ENCODE measurements around the gene POLR1A. TPM values are rescaled to one million over a fixed set of nuclear protein-coding genes. Genes with fewer than 3 reads are reported as not detected.

The POLR1A gene
- total RNA-seq, 1 donor from 2014 or later: 43.2 TPM

GRCh38 chr2:86032861-86033595 lies 72.7 kb downstream of the POLR1A start:
- Mint-ChIP-seq H3K4me3 (ENCODE audit: unreplicated experiment) (no peak overlapping the region), H3K4me1 (ENCODE audit: unreplicated experiment) (peaks cover 37% of the 10 kb centered on the region), H3K27me3 (ENCODE audit: unreplicated experiment) (no peaks in the 10 kb centered on the region), H3K36me3 (ENCODE audit: unreplicated experiment) (peaks cover 49% of the 10 kb centered on the region), H3K27ac (ENCODE audit: unreplicated experiment) (no peak overlapping the region), H3K9me3 (ENCODE audit: unreplicated experiment) (no peaks in the 10 kb centered on the region)
- TF ChIP-seq CTCF (IDR thresholded peaks at IDR 0.05): no peak
- DNase-seq (ENCODE audit: extremely low spot score, unreplicated experiment): no peak

- peaks cover 61% of the 10 kb centered on the region for H3K36me3 Mint-ChIP-seq (ENCODE audit: unreplicated experiment)
- TF ChIP-seq CTCF (IDR thresholded peaks at IDR 0.05): no peak
- H3K4me3 Mint-ChIP-seq (ENCODE audit: unreplicated experiment): no peak overlapping the region
- H3K9me3 Mint-ChIP-seq (ENCODE audit: unreplicated experiment): no peaks in the 10 kb centered on the region
- no peak overlapping the region for H3K27ac Mint-ChIP-seq (ENCODE audit: unreplicated experiment)
- no peak for DNase-seq (ENCODE audit: extremely low spot score, unreplicated experiment)
- no peaks in the 10 kb centered on the region for H3K27me3 Mint-ChIP-seq (ENCODE audit: unreplicated experiment)
- H3K4me1 Mint-ChIP-seq (ENCODE audit: unreplicated experiment): peaks cover 22% of the 10 kb centered on the region
Measured at GRCh38 chr2:86031606-86032005, 74.1 kb downstream of the POLR1A start.

GRCh38 chr2:86031151-86031550 lies 74.5 kb downstream of the POLR1A start:
- TF ChIP-seq CTCF (IDR thresholded peaks at IDR 0.05): no peak
- Mint-ChIP-seq H3K27me3 (ENCODE audit: unreplicated experiment) (no peaks in the 10 kb centered on the region), H3K9me3 (ENCODE audit: unreplicated experiment) (no peaks in the 10 kb centered on the region), H3K27ac (ENCODE audit: unreplicated experiment) (no peak overlapping the region), H3K4me3 (ENCODE audit: unreplicated experiment) (no peak overlapping the region), H3K36me3 (ENCODE audit: unreplicated experiment) (peaks cover 62% of the 10 kb centered on the region), H3K4me1 (ENCODE audit: unreplicated experiment) (peaks cover 18% of the 10 kb centered on the region)
- DNase-seq (ENCODE audit: extremely low spot score, unreplicated experiment): no peak

GRCh38 chr2:86029873-86030272 lies 75.8 kb downstream of the POLR1A start:
- no peak overlapping the region for H3K27ac Mint-ChIP-seq (ENCODE audit: unreplicated experiment)
- no peak overlapping the region for H3K4me3 Mint-ChIP-seq (ENCODE audit: unreplicated experiment)
- no peak for DNase-seq (ENCODE audit: extremely low spot score, unreplicated experiment)
- peaks cover 6% of the 10 kb centered on the region for H3K4me1 Mint-ChIP-seq (ENCODE audit: unreplicated experiment)
- no peaks in the 10 kb centered on the region for H3K27me3 Mint-ChIP-seq (ENCODE audit: unreplicated experiment)
- no peak for TF ChIP-seq CTCF (IDR thresholded peaks at IDR 0.05)
- no peaks in the 10 kb centered on the region for H3K9me3 Mint-ChIP-seq (ENCODE audit: unreplicated experiment)
- H3K36me3 Mint-ChIP-seq (ENCODE audit: unreplicated experiment): peaks cover 69% of the 10 kb centered on the region

- TF ChIP-seq CTCF (IDR thresholded peaks at IDR 0.05): no peak
- Mint-ChIP-seq H3K27ac (ENCODE audit: unreplicated experiment) (no peak overlapping the region), H3K36me3 (ENCODE audit: unreplicated experiment) (peaks cover 63% of the 10 kb centered on the region), H3K27me3 (ENCODE audit: unreplicated experiment) (no peaks in the 10 kb centered on the region), H3K4me1 (ENCODE audit: unreplicated experiment) (no peaks in the 10 kb centered on the region), H3K4me3 (ENCODE audit: unreplicated experiment) (no peak overlapping the region), H3K9me3 (ENCODE audit: unreplicated experiment) (no peaks in the 10 kb centered on the region)
- DNase-seq (ENCODE audit: extremely low spot score, unreplicated experiment): no peak
Measured at GRCh38 chr2:86028766-86029381, 76.8 kb downstream of the POLR1A start.
